Karpas-422 (cell line): ENCODE results near the gene ZNF606. TPM values are rescaled to one million over a fixed set of nuclear protein-coding genes. Genes with fewer than 3 reads are reported as not detected.

Experiments used
- DNase-seq: peaks from one replicate; pipeline ENCODE4 v3.0.0-alpha.2; 2015
- H2AFZ ChIP-seq: fragments of 200-600 bp; sonication (generic); 2 replicates; pipeline ENCODE4 v1.6.1; 2014; ENCODE audit warnings: antibody characterized with exemption, low read length, mixed read lengths
- H3K27ac ChIP-seq: fragments of 200-600 bp; sonication (generic); 2 replicates; pipeline ENCODE4 v1.5.1; 2014; ENCODE audit warnings: mild to moderate bottlenecking, low read length, moderate library complexity
- H3K27me3 ChIP-seq: fragments of 200-600 bp; sonication (generic); 2 replicates; pipeline ENCODE4 v1.6.1; 2014; ENCODE audit warnings: low read length, mixed read lengths
- H3K36me3 ChIP-seq: fragments of 200-600 bp; sonication (generic); 2 replicates; pipeline ENCODE4 v1.6.1; 2014; ENCODE audit warnings: low read length, mixed read lengths; ENCODE audit not compliant: insufficient read depth
- H3K4me1 ChIP-seq: fragments of 200-600 bp; sonication (generic); 2 replicates; pipeline ENCODE4 v1.6.1; 2014; ENCODE audit warnings: mild to moderate bottlenecking, low read length, mixed read lengths
- H3K4me2 ChIP-seq: fragments of 200-600 bp; sonication (generic); 2 replicates; pipeline ENCODE4 v1.6.1; 2014; ENCODE audit warnings: low read length, low read depth, mild to moderate bottlenecking; ENCODE audit not compliant: poor library complexity, severe bottlenecking
- H3K4me3 ChIP-seq: fragments of 200-600 bp; sonication (generic); 2 replicates; pipeline ENCODE4 v1.5.1; 2014; ENCODE audit warnings: mild to moderate bottlenecking, antibody characterized with exemption, low read length, mixed read lengths
- H3K79me2 ChIP-seq: fragments of 200-600 bp; sonication (generic); 2 replicates; pipeline ENCODE4 v1.6.1; 2014; ENCODE audit warnings: mild to moderate bottlenecking, low read length, mixed read lengths
- H3K9ac ChIP-seq: fragments of 200-600 bp; sonication (generic); 2 replicates; pipeline ENCODE4 v1.6.0; 2014; ENCODE audit warnings: low read length
- H3K9me2 ChIP-seq: fragments of 200-600 bp; sonication (generic), shearing (Covaris generic); replicated peaks from 2 replicates; pipeline ENCODE4 v1.6.0; 2014; ENCODE audit warnings: mild to moderate bottlenecking, low read length, moderate library complexity; ENCODE audit not compliant: insufficient read depth
- H3K9me3 ChIP-seq: fragments of 300-700, 200-600 bp; sonication (generic); 2 replicates; pipeline ENCODE4 v1.6.1; 2014; ENCODE audit warnings: low read length, mixed read lengths
- H4K20me1 ChIP-seq: fragments of 200-600 bp; sonication (generic); 2 replicates; pipeline ENCODE4 v1.6.1; 2014; ENCODE audit warnings: mild to moderate bottlenecking, antibody characterized with exemption, low read length, low read depth; ENCODE audit not compliant: insufficient read depth
- total RNA-seq: library from RNA; depleted of rRNA; stranded (reverse); fragments of >200 nt; shearing (Covaris generic); gene quantifications from 2 replicates; pipeline ENCODE4 v1.2.3, GENCODE V29; 2014; ENCODE audit warnings: low replicate concordance

ZNF606 gene
- total RNA-seq, 1 experiment from 2014 or later, result 7.8 TPM

- H3K9me3 ChIP-seq, result peaks cover 29% of the 10 kb centered on the region
These were observed 37.9 kb downstream of the ZNF606 start for GRCh38 chr19:57964761-57965160.

GRCh38 chr19:57961785-57962184 lies 40.8 kb downstream of the ZNF606 start:
- no peak overlapping the region for H3K4me3 ChIP-seq
- no peaks in the 10 kb centered on the region for H3K4me1 ChIP-seq
- no peaks in the 10 kb centered on the region for H4K20me1 ChIP-seq
- H3K4me2 ChIP-seq, result no peak overlapping the region
- DNase-seq, result no peak
- H3K27me3 ChIP-seq, result no peaks in the 10 kb centered on the region
- no peaks in the 10 kb centered on the region for H3K79me2 ChIP-seq
- H3K9me3 ChIP-seq, result peaks cover 31% of the 10 kb centered on the region
- H3K27ac ChIP-seq, result no peak overlapping the region
- H3K36me3 ChIP-seq, result no peaks in the 10 kb centered on the region; the same call in 1 of the 2 replicates
- H2AFZ ChIP-seq, result no peak overlapping the region
- no peak overlapping the region for H3K9ac ChIP-seq
- no peaks in the 10 kb centered on the region for H3K9me2 ChIP-seq

More at GRCh38 chr19:57964761-57965160, 37.9 kb downstream of the ZNF606 start:
- Histone ChIP-seq H3K79me2 (no peaks in the 10 kb centered on the region), H3K4me1 (no peaks in the 10 kb centered on the region), H2AFZ (no peak overlapping the region), H3K4me3 (no peak overlapping the region), H4K20me1 (no peaks in the 10 kb centered on the region), H3K36me3 (no peaks in the 10 kb centered on the region; the same call in 1 of the 2 replicates), H3K27ac (no peak overlapping the region), H3K9ac (no peak overlapping the region), H3K9me2 (no peaks in the 10 kb centered on the region), H3K4me2 (no peak overlapping the region), H3K27me3 (no peaks in the 10 kb centered on the region)
- no peak for DNase-seq

- Histone ChIP-seq H3K9ac (no peak overlapping the region), H2AFZ (no peak overlapping the region), H3K9me3 (peaks cover 37% of the 10 kb centered on the region), H3K4me3 (no peak overlapping the region), H3K9me2 (no peaks in the 10 kb centered on the region), H3K27ac (no peak overlapping the region), H4K20me1 (no peaks in the 10 kb centered on the region), H3K4me2 (no peak overlapping the region), H3K27me3 (peaks cover 2% of the 10 kb centered on the region; the same call in 1 of the 2 replicates), H3K79me2 (no peaks in the 10 kb centered on the region), H3K36me3 (no peaks in the 10 kb centered on the region), H3K4me1 (no peaks in the 10 kb centered on the region)
- DNase-seq, result no peak
These were observed 47.6 kb downstream of the ZNF606 start for GRCh38 chr19:57954996-57955395.

DNA sequence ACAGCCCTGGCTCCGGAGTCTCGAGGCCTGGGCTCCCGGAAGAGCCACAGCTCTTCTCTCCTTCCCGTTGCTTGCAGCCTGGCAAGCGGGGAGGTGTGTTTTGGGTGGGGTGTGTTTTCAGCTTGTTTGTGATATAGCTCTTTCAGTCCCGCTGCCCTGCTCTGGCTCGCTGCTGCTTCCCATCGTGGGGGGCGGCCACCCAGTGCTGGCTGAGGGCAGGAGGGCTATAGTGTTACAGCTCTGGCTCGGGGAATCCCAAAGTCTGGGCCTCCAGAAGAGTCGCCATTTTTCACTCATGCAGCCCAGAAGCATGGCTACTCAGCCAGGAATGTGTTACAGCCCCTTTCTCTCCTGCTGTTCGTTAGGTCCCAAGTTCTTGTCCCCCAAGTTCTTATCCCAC lies 52.9 kb downstream of the ZNF606 start:
- no peak for DNase-seq
- Histone ChIP-seq H3K9me3 (peaks cover 50% of the 10 kb centered on the region), H3K4me2 (no peak overlapping the region)

DNA sequence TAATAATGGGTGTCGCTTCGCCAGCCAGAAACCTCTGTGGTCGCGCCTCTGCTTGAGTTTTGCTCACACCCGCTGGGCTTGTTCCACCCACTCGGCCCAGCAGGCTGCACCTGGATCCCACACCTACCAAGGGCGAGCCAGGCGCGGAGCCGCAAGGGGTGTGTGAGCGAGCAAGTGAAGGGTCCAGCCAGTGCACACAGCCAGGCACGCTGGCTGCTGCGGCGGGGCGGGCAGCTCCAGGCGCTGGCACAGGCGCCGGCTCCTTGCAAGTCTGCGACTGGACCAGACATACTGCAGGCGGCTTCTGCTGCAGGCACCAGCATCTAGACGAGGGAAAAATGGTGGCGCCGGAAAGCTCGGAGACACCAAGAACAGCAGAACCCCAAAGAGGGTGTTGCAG lies 53.3 kb downstream of the ZNF606 start:
- Histone ChIP-seq H3K9me3 (peaks cover 48% of the 10 kb centered on the region), H3K9me2 (no peaks in the 10 kb centered on the region)

More for the DNA sequence above, 52.9 kb downstream of the ZNF606 start:
- Histone ChIP-seq H3K9ac (no peak overlapping the region), H3K4me1 (peaks cover 6% of the 10 kb centered on the region; the same call in 1 of the 2 replicates), H3K36me3 (no peaks in the 10 kb centered on the region), H3K27me3 (peaks cover 2% of the 10 kb centered on the region; the same call in 1 of the 2 replicates), H3K4me3 (no peak overlapping the region), H3K79me2 (peaks cover 23% of the 10 kb centered on the region), H3K9me2 (no peaks in the 10 kb centered on the region), H3K27ac (no peak overlapping the region), H2AFZ (no peak overlapping the region), H4K20me1 (no peaks in the 10 kb centered on the region)

GRCh38 chr19:57947419-57948134 lies 55.0 kb downstream of the ZNF606 start, which contains the start of gene ZNF256:
ZNF256 (minus strand) TSS chr19:57947706; CDS start chr19:57947474, 232 bp downstream.
- Histone ChIP-seq H3K9me2 (no peaks in the 10 kb centered on the region), H3K79me2 (peaks cover 27% of the 10 kb centered on the region), H4K20me1 (no peaks in the 10 kb centered on the region), H3K9me3 (peaks cover 57% of the 10 kb centered on the region), H3K9ac (peak within 1 kb of the TSS; percentile 74), H3K4me2 (peak within 1 kb of the TSS; percentile 63), H3K27ac (no peak within 1 kb of the TSS), H3K36me3 (peaks cover 10% of the 10 kb centered on the region), H3K4me1 (peaks cover 6% of the 10 kb centered on the region; the same call in 1 of the 2 replicates), H2AFZ (no peak within 1 kb of the TSS), H3K27me3 (peaks cover 2% of the 10 kb centered on the region; the same call in 1 of the 2 replicates), H3K4me3 (peak within 1 kb of the TSS; percentile 73)
- DNase-seq, result peak; percentile 93

More for the DNA sequence above, 53.3 kb downstream of the ZNF606 start:
- no peak overlapping the region for H3K9ac ChIP-seq
- no peak overlapping the region for H2AFZ ChIP-seq
- peaks cover 2% of the 10 kb centered on the region; the same call in 1 of the 2 replicates for H3K27me3 ChIP-seq
- peaks cover 6% of the 10 kb centered on the region; the same call in 1 of the 2 replicates for H3K4me1 ChIP-seq
- no peak for DNase-seq
- H3K36me3 ChIP-seq, result 0 out of 2 replicates have a peak, but pooled peaks cover under 1% of the 10 kb centered on the region
- H3K4me3 ChIP-seq, result no peak overlapping the region
- H3K4me2 ChIP-seq, result no peak overlapping the region
- no peak overlapping the region for H3K27ac ChIP-seq
- no peaks in the 10 kb centered on the region for H4K20me1 ChIP-seq
- peaks cover 24% of the 10 kb centered on the region for H3K79me2 ChIP-seq

DNA sequence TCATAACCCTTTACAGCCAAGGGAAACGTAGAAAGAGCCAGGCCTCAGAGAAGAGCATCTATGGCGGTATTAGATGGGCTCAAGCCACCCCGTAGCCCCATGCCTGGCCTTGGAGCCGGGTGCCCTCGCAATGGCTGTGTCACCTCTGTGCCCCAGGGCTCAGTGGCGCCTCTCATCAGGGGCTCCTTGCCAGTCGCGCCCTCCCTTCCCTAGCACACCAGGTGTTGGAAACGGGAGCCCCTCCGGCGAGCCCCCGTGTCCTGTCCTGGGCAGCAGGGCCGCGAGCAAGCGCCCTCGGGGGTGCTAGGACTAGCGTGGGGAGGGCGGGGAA lies 55.6 kb downstream of the ZNF606 start:
- peak overlapping the region; percentile 74 for H3K9ac ChIP-seq

GRCh38 chr19:57946316-57946715 lies 56.3 kb downstream of the ZNF606 start:
- DNase-seq, result no peak
- Histone ChIP-seq H3K4me1 (peaks cover 6% of the 10 kb centered on the region; the same call in 1 of the 2 replicates), H2AFZ (no peak overlapping the region), H3K9ac (no peak overlapping the region), H3K9me2 (no peaks in the 10 kb centered on the region), H3K27ac (no peak overlapping the region), H4K20me1 (no peaks in the 10 kb centered on the region), H3K9me3 (peaks cover 60% of the 10 kb centered on the region), H3K27me3 (no peaks in the 10 kb centered on the region; the same call in 1 of the 2 replicates), H3K36me3 (peaks cover 22% of the 10 kb centered on the region), H3K4me3 (peak overlapping the region; percentile 73), H3K79me2 (peaks cover 27% of the 10 kb centered on the region), H3K4me2 (peak overlapping the region; percentile 63)

More for the DNA sequence above, 55.6 kb downstream of the ZNF606 start:
- Histone ChIP-seq H3K27me3 (peaks cover 2% of the 10 kb centered on the region; the same call in 1 of the 2 replicates), H3K79me2 (peaks cover 27% of the 10 kb centered on the region), H3K27ac (no peak overlapping the region), H3K9me3 (peaks cover 58% of the 10 kb centered on the region), H3K4me2 (peak overlapping the region; percentile 63), H3K36me3 (peaks cover 15% of the 10 kb centered on the region), H3K4me1 (peaks cover 6% of the 10 kb centered on the region; the same call in 1 of the 2 replicates), H3K4me3 (peak overlapping the region; percentile 73), H3K9me2 (no peaks in the 10 kb centered on the region), H4K20me1 (no peaks in the 10 kb centered on the region), H2AFZ (no peak overlapping the region)
- DNase-seq, result no peak
